Measurements from ENCODE around the gene SLC13A1.
"Not testable (repeated sequence)": the region's sequence is repeated elsewhere in the genome, so short reads cannot be mapped to it uniquely, and the experiment has no call there.

SLC13A1 gene

DNA sequence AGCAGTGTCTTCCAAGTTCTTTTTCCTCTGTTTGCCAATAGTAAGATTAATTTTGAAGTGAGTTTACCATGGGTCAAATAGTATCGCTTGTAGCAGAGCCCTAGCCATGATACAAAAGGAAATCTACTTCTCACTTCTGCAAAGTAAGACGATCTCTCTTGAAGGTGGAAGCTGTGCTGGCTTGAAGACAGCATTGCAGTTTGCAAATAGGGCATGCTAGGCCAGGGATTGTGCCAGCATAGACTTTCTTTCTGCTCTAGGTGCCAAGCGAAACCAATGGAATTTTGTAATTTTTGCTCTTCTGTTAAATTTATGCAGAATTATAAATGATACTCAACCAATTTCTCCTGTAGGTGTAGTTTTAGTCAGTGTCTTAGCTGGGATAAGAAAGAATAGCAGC is 74.5 kb downstream of the SLC13A1 start:
- DNase-seq = no peak

DNA sequence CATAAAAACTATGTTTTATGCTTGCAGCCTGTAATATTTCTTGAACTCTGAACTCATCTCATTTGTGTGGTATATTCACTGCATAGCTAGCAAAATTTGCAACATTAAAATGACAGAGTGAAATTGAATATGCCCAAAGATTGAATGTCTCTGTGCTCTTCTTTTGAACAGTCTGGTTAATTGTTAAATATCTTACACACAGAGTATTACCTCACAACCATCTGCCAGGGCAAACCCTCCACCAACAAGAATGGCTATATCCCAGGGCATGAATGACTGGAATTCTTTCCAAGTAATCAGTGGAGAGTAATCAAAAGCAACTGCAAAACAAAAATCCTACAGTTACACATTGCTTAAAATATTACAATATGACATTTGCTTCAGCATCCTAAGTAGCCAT is 76.9 kb downstream of the SLC13A1 start:
- DNase-seq = no peak

DNA sequence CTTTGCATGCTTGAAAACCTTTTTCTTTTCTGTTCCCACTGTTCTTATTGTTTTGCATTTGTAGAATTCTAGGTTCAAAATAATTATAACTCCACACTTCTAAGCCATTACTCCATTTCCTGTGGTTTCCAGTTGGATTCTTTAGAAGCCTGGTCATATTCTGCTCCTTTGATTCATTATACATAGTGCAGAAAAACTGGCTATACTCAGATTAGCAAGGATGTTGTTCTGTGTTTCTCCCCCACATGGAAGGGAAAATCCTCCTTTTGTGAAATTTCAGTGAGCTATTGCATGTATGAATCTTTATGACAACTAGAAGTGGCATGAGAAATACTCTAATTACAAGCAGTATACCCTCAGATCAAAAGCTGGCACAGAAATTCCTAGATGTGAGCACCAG is 79.5 kb downstream of the SLC13A1 start:
- DNase-seq = no peak

DNA sequence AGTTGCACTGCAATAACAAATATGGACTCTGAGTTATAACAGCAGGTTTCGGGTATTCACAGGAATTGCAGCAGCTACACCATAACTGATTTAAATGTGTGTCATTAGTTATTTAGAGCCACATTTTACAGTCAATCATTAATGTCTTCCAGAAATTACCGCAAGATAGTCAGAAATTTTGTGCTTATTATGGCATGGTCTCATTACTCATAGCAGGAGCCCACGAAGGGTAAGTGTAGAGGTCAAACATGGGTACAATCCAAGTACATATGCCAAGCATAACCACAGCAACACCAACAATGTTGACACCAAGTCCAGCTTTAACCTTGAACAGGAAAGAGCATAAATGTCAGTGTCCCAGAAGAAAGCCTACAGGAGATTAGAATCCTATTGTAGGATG is 84.4 kb downstream of the SLC13A1 start:
- DNase-seq = no peak

- no peak for DNase-seq
Measured at GRCh38 chr7:123114288-123114687, 85.5 kb downstream of the SLC13A1 start.

GRCh38 chr7:123112833-123113232 is 86.9 kb downstream of the SLC13A1 start:
- DNase-seq = no peak

DNA sequence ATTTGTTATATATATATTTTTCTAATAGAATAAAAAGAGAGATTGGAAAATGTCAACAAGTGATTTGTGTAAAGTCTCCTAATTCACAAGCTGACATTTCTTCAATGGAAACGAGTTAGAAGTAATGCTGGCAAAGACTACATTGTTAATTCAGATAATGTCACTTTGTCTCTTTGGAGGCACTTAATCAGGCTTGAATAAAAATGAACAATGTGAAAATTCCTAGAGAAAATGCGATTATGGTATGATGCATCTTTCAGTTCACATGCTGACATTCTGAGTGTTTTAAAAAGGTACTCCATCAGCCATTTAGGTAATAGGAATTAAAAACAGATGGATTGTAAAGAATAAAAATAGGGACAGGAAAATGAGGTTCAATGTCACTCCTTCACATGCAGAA is 100.1 kb downstream of the SLC13A1 start:
- no peak for DNase-seq

DNA sequence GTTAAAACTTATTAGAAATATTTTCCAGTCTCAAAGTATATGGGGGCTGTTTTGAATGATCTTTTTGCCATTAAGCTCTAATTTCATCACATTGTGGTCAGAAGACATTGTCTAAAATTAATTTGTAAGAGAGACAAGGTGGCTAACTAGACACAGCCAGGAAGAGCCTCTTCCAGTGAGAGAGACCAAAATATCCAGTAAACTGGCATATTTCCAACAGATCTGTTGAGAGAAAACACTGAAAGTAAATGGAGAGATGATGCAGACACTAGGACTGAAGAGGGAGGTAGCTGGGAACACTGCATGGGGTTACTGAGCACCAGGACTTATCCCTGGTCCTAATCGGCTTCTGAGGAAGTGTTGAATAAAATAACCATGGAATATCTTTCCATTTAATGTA is 102.8 kb downstream of the SLC13A1 start:
- DNase-seq = no peak

- no peak for DNase-seq
Measured at GRCh38 chr7:123096434-123096833, 103.3 kb downstream of the SLC13A1 start.

- no peak for DNase-seq
Measured at GRCh38 chr7:123090456-123090855, 109.3 kb downstream of the SLC13A1 start.

GRCh38 chr7:123086910-123087309 is 112.9 kb downstream of the SLC13A1 start:
- not testable (repeated sequence) for DNase-seq

GRCh38 chr7:123084861-123085260 is 114.9 kb downstream of the SLC13A1 start:
- not testable (repeated sequence) for DNase-seq

- no peak for DNase-seq
Measured at GRCh38 chr7:123079021-123079420, 120.7 kb downstream of the SLC13A1 start.

- no peak for DNase-seq
Measured at GRCh38 chr7:123075838-123076467, 123.8 kb downstream of the SLC13A1 start.

- DNase-seq = no peak
Measured at GRCh38 chr7:123070702-123071286, 129.0 kb downstream of the SLC13A1 start.

GRCh38 chr7:123067814-123068213 is 132.0 kb downstream of the SLC13A1 start:
- DNase-seq = no peak

Measured in islet precursor cell (in vitro differentiated cells).